Endodermal cell (in vitro differentiated cells): ENCODE data around the gene ABHD11. TPM values are rescaled to one million over a fixed set of nuclear protein-coding genes. Genes with fewer than 3 reads are reported as not detected.

Experiments
- DNase-seq: peaks from one replicate; pipeline ENCODE4 v3.0.0-alpha.2; 2017
- H3K27ac ChIP-seq: 2 replicates; pipeline ENCODE4 v1.5.1; 2013; ENCODE audit warnings: mild to moderate bottlenecking, low read depth, low read length, moderate library complexity
- H3K27me3 ChIP-seq: 2 replicates; pipeline ENCODE4 v1.6.1; 2013; ENCODE audit warnings: mild to moderate bottlenecking, low read length, moderate library complexity; ENCODE audit not compliant: insufficient read depth, control insufficient read depth, poor library complexity, severe bottlenecking
- H3K36me3 ChIP-seq: 2 replicates; pipeline ENCODE4 v1.7.0; 2013; ENCODE audit warnings: mild to moderate bottlenecking, low read length, moderate library complexity; ENCODE audit not compliant: control insufficient read depth, insufficient read depth
- H3K4me1 ChIP-seq: one replicate; pipeline ENCODE4 v1.7.0; 2013; ENCODE audit warnings: low read length; ENCODE audit not compliant: control insufficient read depth, insufficient read depth
- H3K4me3 ChIP-seq: 2 replicates; pipeline ENCODE4 v1.5.1; 2013; ENCODE audit warnings: mild to moderate bottlenecking, low read length, moderate library complexity
- H3K9ac ChIP-seq: 2 replicates; pipeline ENCODE4 v1.6.1; 2013; ENCODE audit warnings: mild to moderate bottlenecking, low read length, moderate library complexity; ENCODE audit not compliant: poor library complexity, severe bottlenecking; ENCODE audit errors: extremely low read depth
- H3K9me3 ChIP-seq: 2 replicates; pipeline ENCODE4 v1.6.1; 2013; ENCODE audit warnings: mild to moderate bottlenecking, low read length, moderate library complexity; ENCODE audit not compliant: control insufficient read depth
- H3K27ac Mint-ChIP-seq: 2 replicates; pipeline ENCODE4 v1.8.0; 2020; ENCODE audit warnings: mixed read lengths
- H3K27me3 Mint-ChIP-seq: 2 replicates; pipeline ENCODE4 v1.8.0; 2021; ENCODE audit warnings: mild to moderate bottlenecking, mixed read lengths; ENCODE audit not compliant: insufficient read depth
- H3K36me3 Mint-ChIP-seq: 2 replicates; pipeline ENCODE4 v1.8.0; 2020; ENCODE audit warnings: low read depth, mixed read lengths
- H3K4me1 Mint-ChIP-seq: 2 replicates; pipeline ENCODE4 v1.8.0; 2020; ENCODE audit warnings: mixed read lengths
- H3K4me3 Mint-ChIP-seq: 2 replicates; pipeline ENCODE4 v1.8.0; 2020; ENCODE audit warnings: mild to moderate bottlenecking, moderate library complexity, mixed read lengths
- H3K9me3 Mint-ChIP-seq: 2 replicates; pipeline ENCODE4 v1.8.0; 2020; ENCODE audit warnings: mild to moderate bottlenecking, mixed read lengths
- CTCF ChIP-seq: fragments of 200-600 bp; sonication (generic); conservative IDR thresholded peaks from 2 replicates; pipeline ENCODE4 v1.5.0; 2021; ENCODE audit warnings: antibody characterized with exemption, mild to moderate bottlenecking
- WGBS, 2 experiments: methylation state at CpG; one replicate each; pipeline versions ENCODE4 v1.1.5 to v1.1.7; 2013; ENCODE audit warnings: missing lambda C conversion rate in 2 of 2, mixed read lengths in 1 of 2; ENCODE audit not compliant: insufficient coverage in 1 of 2, insufficient read length in 1 of 2; 5-methylcytosine and 5-hydroxymethylcytosine counted together
- total RNA-seq, 2 donors: library from RNA; stranded (reverse); fragmentation: NEBNext Ultra II Directional in 1 of 2; extraction: Animal tissue kit (Norgen Biotek cat#: 25700) in 1 of 2; gene quantifications; 2 replicates in 1 of 2; 3 replicates in 1 of 2; pipeline ENCODE4 v1.2.1, GENCODE V29; 2021

Gene ABHD11
- total RNA-seq, 2 donors from 2014 or later: 76.9 to 109 TPM

- H3K9me3 ChIP-seq: no peaks in the 10 kb centered on the region
- TF ChIP-seq CTCF: no peak
- no peak overlapping the region for H3K27ac ChIP-seq
- H3K27me3 ChIP-seq: no peaks in the 10 kb centered on the region
- Mint-ChIP-seq H3K9me3 (no peaks in the 10 kb centered on the region), H3K4me1 (peaks cover 20% of the 10 kb centered on the region), H3K4me3 (peak overlapping the region; percentile 86), H3K27ac (peak overlapping the region; percentile 94), H3K36me3 (peaks cover 18% of the 10 kb centered on the region), H3K27me3 (no peaks in the 10 kb centered on the region)
- peaks cover 5% of the 10 kb centered on the region for H3K4me1 ChIP-seq
- 78 to 82% methylated on average over 9 to 17 of the region's 17 CpGs for WGBS, 2 experiments
- peaks cover 21% of the 10 kb centered on the region for H3K36me3 ChIP-seq
- no peak for DNase-seq
- peak overlapping the region; percentile 88 for H3K4me3 ChIP-seq
- no peak overlapping the region for H3K9ac ChIP-seq
These were observed 947 bp downstream of the ABHD11 start for GRCh38 chr7:73737491-73738219.

GRCh38 chr7:73736885-73737284 lies 1.7 kb downstream of the ABHD11 start:
- no peaks in the 10 kb centered on the region for H3K4me1 ChIP-seq
- H3K27me3 Mint-ChIP-seq: no peaks in the 10 kb centered on the region
- H3K4me1 Mint-ChIP-seq: peaks cover 14% of the 10 kb centered on the region
- no peak for TF ChIP-seq CTCF
- no peak overlapping the region for H3K9ac ChIP-seq
- peak overlapping the region; percentile 86 for H3K4me3 Mint-ChIP-seq
- no peak overlapping the region for H3K27ac Mint-ChIP-seq
- H3K9me3 ChIP-seq: no peaks in the 10 kb centered on the region
- H3K36me3 ChIP-seq: peaks cover 21% of the 10 kb centered on the region
- no peak overlapping the region for H3K4me3 ChIP-seq
- 95 to 98% methylated on average over 11 to 14 of the region's 14 CpGs for WGBS, 2 experiments
- H3K9me3 Mint-ChIP-seq: no peaks in the 10 kb centered on the region
- H3K27me3 ChIP-seq: no peaks in the 10 kb centered on the region
- no peak overlapping the region for H3K27ac ChIP-seq
- peaks cover 18% of the 10 kb centered on the region for H3K36me3 Mint-ChIP-seq
- no peak for DNase-seq

- H3K9ac ChIP-seq: no peak overlapping the region
- no peak for DNase-seq
- TF ChIP-seq CTCF: no peak
- Mint-ChIP-seq H3K27me3 (no peaks in the 10 kb centered on the region), H3K27ac (no peak overlapping the region), H3K4me3 (no peak overlapping the region), H3K36me3 (peaks cover 18% of the 10 kb centered on the region), H3K9me3 (no peaks in the 10 kb centered on the region), H3K4me1 (peaks cover 6% of the 10 kb centered on the region)
- no peak overlapping the region for H3K27ac ChIP-seq
- no peaks in the 10 kb centered on the region for H3K9me3 ChIP-seq
- no peak overlapping the region for H3K4me3 ChIP-seq
- no peaks in the 10 kb centered on the region for H3K27me3 ChIP-seq
- 93% methylated on average over 5 to 8 of the region's 8 CpGs for WGBS, 2 experiments
- H3K4me1 ChIP-seq: no peaks in the 10 kb centered on the region
- H3K36me3 ChIP-seq: peaks cover 21% of the 10 kb centered on the region
These were observed 3.1 kb downstream of the ABHD11 start for GRCh38 chr7:73735528-73735905.
